HG03159 (cell line): Measurements from ENCODE around the gene MC1R.

Source experiments
- ATAC-seq: cut with Tn5 transposase; IDR thresholded peaks from one replicate; pipeline ENCODE4 v1.9.1; 2021; ENCODE audit warnings: mild to moderate bottlenecking, moderate library complexity; ENCODE audit not compliant: unreplicated experiment

MC1R gene

DNA sequence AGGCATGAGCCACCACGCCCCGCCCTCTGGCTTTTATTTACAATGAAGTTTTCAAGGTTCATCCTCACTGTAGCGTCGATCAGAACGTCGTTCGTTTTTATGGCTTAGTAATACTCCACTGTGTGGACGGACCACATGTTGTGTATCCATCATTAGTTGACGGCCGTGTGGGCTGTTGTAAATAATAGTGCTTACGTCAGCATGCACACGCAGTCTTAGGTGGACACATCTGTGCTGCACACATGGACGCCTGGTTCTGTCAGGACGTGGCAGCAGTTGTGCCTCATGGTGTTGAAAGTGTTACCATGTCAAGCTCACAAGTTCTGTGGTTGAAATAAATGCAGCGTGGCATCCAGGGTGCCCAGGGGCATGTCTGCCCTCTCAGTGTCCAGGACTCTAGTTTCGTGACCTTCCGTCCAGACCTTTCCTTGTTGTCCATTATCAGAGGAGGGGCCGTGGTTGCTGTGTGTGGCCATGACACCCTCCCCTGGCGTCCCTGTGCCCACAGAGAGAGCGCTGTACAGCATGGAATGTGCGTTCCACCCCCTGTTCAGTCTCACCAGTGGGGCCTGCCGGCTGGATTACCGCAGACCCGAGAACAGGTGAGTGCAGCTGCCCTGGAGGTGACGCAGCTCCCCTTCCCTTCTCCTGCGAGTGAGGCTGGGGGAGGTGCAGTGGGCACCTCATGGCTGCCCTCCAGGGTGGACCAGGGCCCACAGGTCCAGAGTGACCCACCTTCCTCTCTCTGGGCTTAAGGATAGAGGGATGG lies 23.0 kb upstream of the MC1R start:
- ATAC-seq: no peak

DNA sequence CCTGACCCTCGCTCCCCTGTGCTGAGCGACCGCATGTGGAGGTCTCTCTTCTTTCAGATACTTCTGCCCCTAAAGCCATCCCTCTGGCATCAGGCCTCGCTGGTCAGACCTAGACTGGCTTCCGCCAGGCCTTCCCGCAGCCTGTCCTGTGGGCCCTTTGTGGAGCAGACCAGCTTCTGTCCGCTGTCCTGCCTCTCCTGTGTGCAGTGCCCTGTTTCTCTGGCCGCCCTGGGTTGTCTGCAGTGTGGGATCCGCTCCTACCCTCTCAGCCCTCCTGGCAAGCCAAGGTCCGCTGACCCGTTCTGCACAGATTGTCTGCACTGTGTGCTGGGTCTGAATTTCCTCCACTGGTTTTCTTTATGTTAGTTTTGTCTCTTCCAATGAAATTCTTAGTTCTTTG lies 21.5 kb upstream of the MC1R start:
- ATAC-seq: no peak

DNA sequence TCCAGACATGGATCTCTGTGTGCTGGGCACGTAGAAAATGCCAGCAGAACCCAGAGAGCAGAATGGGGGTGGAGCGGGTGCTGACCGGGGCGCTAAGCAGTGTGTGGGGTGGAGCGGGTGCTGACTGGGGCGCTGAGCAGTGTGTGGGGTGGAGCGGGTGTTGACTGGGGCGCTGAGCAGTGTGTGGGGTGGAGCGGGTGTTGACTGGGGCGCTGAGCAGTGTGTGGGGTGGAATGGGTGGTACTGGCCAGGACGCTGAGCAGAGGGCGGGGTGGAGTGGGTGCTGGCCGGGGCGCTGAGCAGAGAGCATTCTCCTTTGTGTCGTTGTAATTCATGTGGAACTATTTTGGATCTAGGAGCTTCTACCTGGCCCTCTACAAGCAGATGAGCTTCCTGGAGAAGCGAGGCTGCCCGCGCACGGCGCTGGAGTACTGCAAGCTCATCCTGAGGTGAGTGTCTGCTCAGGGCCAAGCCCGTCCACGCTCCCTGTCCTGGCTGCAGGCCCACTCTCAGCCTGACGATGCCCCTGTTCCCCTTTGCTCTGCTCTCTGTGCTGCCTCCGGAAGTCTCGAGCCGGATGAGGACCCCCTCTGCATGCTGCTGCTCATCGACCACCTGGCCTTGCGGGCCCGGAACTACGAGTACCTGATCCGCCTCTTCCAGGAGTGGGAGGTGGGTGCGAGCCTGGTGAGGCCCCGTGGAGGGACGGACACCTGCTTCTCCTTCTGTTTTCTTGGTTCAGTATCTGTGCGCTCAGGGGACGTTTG lies 20.3 kb upstream of the MC1R start:
- no peak for ATAC-seq

DNA sequence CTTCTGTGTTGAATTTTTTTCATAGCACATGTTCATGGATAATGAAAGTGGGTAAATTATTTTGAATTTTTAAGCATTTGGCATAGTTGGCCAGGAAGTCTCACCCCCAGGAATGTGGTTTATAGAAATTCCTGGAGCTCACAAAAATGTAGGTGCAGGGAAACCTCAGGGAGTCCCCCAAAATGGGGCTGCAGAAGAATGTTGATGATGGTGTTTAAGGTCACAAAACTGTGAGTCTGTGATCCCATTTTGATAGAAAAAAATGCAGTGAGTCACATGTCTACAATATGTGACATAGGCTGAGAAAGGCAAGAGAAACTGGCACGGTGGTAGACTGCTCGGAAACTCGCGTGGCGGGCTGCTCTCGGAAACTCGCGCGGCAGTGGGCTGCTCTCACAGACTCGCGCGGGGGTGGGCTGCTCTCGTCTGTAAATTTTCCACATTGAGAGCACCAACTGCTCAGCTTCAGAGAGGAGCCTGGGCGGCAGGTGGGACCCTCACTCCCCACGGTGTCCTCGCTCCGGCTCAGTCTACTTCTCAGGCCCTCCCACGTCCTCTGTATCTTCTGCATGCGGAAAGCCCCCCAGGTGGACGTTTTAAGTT lies 18.7 kb upstream of the MC1R start:
- ATAC-seq: no peak

DNA sequence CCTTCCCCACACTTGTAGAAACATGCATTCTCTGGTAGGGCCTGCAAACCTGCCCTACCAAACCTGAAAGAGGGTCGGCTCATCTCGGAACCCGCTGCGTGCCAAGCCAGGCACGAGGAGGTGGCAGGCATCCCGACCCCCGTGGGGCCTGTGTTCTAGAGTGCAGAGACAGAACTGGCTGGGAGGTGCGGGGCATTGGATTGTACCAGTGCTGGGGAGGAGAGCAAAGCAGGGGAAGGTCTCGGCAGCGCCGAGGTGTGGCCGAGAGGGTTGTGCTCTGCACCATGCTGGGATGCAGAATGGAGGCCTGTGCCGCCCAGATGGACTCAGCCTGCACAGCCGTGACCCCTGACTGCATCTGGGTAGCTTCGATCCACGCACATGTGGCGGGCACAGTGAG lies 17.8 kb upstream of the MC1R start:
- no peak for ATAC-seq

DNA sequence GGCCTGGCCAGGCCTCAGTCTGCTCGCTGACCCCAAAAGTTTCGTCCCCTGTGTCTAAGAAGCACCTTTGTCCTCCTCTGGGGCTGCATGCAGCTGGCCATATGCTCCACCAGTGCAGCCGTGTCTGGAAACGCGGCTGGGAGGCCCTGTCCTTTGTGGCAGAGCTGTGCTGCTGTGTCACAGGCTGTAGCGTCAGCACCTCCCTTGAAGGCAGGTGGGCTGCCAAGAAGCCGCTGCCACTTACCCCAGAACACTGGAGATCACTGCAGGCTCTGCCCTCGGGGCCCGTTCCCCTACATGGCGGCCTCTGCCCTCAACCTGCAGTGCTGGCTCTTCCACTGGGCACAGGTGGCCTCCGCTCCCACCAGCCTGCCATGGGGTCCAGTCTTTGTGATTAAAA lies 15.7 kb upstream of the MC1R start:
- ATAC-seq: no peak

DNA sequence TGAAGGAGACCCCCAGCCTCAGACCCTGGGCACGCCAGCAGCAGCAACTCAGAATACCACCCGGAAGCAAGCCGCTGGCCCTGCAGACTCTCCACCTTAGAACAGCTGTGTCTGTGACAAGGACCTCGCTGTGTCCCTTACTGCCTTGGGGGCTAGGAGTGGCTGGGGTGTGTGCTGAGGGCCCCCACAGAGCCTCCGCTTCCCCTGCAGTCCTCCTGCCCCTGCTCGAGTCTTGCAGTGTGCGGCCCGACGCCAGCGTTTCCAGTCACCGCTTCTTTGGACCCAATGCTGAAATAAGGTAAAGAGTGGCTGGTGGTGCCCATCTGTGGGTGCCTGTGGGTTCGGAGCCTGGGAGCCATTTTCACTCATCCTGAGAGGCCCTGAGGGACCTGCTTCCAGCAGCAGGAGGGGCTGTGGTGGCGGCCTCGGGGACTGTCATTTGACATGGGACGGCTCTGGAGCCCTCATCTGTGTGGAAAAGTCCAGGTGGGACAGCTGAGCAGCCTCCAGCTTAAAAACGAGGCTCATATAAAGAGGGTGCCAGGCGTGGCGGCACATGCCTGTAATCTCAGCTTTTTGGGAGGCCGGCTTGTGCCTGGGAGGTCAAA lies 14.7 kb upstream of the MC1R start:
- no peak for ATAC-seq

DNA sequence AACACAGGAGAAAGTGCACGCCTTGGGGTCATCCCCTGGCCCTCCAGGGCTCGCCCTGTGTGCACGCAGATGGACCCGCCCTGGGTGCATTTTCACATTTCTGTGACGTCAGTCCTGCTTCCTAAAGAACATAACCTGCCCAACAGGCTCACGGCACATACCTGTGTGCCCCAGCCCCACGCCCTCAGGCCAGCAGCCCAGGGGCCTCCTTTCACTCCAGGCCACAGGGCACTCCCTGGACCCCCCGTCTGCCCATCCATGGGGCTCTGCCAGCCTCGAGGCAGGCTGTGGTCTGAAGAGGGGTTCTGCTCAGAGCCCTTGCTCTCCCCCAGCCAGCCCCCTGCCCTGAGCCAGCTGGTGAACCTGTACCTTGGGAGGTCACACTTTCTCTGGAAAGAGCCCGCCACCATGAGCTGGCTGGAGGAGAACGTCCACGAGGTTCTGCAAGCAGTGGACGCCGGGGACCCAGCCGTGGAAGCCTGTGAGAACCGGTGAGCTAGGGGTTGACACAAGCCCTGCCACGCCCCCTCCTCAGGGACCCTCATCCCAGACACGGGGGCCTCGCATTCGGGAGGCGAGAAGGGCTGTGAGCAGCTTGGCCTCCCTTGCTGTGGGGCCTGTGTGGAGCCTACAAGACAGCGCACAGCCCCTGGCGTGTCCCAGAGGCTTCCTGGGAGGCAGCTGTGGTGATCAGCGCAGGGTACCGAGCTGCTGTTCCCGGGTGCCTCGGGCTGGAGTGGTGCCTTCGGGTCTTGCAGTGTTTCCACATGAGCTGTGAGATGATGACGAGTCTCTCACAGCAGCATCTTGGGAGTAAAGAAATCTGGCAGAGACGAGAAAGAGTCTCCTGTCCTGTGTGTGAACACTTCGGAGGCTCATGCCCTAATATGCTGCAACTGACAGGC lies 13.8 kb upstream of the MC1R start:
- no peak for ATAC-seq

DNA sequence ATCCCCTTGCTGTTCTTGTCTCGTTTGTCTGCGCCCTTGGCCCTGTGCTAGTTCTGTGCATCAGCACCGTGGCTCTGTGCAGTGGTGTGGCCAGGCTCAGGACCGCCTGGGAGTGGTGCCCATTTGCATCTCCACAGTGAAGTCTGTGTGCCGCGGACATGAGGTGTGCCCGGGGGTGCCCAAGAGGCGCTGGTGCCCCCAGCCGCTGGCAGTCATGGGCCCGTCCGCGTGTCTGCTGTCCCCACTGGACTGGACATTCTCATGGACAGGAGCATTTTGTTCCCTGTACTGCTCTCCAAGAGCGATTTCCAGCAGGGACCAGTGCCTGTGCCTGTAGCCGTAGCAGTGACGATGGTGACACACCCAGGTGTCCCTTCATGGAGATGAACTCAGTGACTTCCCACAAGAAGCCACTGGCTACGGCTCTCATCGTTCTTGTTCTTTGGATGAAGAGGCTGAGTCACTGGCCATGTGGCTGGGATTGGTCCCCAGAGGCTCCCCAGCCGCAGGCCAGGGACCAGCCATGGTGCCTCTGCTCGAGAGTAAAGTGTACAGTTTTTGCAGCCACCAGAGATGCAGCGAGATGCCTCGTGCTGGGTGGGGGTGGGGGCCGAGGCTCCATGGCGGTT lies 13.0 kb upstream of the MC1R start:
- ATAC-seq: no peak

DNA sequence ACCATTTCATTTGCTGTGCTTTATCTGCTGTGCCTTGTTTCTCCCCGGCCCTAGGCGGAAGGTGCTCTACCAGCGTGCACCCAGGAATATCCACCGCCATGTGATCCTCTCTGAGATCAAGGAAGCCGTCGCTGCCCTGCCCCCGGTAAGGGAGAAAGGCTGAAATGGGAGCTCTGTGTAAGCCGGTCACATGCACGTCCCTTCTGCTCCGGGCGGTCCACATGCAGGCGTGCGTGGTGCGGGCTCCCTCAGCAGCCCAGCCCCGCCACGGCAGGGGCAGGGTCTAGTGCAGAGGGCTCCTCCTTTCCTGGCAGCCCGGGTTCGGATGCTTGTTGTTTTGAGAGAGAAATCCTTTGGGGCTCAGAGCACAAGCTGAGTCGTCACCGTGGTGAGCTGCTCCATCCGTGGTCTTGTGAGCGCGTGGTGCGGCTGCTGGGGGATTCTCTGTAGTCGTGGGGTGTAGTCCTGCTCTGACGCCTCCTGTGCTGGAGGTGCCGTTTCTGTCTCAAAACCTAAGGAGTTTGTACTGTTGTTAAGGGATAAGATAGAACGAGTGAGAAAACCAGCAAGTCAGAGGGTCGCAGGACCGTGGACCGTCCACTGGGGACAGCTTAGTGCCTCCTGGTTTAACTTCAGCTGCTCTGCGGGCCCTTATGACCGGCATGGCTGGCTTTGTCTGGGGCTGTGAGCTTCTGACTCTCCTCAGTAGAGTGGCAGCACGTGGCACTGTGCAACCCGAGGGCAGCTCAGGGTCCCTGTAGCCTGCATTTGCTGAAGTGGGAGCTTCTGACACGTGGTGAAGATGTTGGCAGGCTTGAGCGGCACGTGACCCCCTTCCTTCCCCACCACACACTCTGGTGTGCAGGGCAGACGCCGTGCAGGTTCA lies 12.3 kb upstream of the MC1R start:
- ATAC-seq: no peak

DNA sequence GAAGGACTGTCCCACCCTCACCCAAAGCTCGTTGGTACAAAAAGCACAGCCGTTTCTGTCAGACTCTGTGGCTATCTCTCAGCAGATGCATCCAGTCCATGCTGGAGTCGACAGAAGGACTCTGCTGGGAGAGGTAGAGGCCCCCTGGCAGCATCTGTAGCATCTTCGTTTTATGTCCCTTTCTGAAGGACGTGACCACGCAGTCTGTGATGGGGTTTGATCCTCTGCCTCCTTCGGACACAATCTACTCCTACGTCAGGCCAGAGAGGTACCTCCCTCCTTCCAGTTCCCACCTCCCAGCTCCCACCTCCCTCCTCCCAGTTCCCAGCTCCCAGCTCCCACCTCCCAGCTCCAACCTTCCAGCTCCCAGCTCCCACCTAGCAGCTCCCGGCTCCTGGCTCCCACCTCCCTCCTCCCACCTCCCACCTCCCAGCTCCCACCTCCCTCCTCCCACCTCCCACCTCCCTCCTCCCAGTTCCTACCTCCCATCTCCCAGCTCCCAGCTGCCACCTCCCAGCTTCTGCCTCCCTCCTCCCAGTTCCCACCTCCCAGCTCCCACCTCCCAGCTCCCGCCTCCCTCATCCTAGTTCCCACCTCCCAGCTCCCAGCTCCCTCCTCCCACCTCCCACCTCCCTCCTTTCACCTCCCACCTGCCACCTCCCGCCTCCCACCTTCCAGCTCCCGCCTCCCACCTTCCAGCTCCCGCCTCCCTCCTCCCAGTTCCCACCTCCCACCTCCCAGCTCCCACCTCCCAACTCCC lies 11.4 kb upstream of the MC1R start:
- no peak for ATAC-seq

DNA sequence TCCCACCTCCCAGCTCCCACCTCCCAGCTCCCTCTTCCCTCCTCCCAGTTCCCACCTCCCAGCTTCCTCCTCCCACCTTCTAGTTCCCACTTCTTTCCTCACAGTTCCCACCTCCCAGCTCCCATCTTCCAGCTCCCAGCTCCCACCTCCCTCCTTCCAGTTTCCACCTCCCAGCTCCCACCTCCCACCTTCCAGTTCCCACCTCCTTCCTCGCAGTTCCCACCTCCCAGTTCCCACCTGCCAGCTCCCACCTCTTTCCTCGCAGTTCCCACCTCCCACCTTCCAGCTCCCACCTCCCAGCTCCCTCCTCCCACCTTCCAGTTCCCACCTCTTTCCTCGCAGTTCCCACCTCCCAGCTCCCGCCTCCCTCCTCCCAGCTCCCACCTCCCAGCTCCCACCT lies 10.4 kb upstream of the MC1R start:
- no peak for ATAC-seq

DNA sequence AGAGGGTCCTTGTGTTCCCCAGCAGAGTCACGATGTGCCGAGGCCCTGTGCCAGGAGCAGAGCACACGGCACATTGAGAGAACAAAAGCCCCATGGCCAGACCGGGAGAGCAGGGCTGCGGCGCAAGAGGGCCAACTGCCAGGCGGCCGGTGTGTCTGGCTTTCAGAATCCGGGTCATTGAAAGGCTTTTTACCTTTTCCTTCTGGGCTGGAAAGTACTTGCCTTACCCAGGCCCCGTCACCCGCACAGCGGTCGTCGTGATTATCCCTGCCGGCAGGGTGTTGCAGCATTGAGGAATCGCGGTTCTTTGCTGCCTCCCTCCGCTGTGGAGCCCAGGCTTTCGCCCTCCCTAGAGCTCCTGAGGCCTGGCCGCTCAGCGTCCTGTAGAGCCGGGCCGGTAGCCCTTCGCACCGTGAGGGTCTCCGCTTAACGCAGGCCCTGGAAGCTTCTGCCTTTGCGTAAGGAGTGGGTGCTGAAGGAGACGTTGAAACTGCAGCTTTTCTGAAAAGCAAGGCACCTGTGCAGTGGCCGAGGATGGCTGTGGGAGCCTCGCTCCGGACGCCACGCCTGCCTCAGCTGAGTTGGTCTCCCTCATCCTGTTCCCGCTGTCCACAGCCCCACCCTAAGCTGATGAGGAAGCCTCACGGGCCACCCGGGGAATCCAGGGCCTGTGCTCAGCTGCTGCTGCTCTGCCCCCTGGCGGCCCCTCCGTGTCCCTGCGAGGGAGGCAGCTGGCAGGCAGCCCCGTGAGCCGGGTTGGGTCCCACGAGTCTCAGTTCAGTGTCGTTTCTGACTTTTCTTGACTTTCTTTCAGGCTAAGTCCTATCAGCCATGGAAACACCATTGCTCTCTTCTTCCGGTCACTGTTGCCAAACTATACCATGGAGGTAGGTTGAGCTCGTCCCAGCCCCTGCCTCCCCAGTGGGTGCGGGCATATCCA lies 8.6 kb upstream of the MC1R start:
- no peak for ATAC-seq

DNA sequence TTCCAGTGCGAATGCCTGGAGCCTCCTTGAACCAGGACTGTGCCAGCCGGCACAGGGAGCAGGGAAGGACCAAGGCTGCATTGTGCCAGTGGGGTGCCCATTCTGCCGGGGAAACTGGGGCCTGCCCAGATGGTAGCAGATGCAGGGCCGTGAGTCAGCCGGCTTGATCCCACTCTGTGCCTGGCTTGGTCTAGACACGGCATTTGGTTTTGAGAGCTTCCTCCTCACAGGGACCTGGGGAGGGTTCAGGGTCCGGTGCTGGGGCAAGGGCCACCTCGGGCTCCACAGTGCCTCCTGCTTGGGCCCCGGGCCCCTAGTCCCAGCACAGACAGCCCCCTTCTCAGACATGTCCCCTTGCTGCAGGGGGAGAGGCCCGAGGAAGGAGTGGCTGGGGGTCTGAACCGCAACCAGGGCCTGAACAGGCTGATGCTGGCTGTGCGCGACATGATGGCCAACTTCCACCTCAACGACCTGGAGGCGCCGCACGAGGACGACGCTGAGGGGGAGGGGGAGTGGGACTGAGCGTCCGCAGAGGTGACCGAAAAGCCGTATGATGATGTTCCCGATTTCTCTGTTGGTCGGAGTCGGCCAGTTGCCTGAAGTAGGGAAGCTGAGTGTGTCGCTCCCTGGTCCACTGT lies 7.8 kb upstream of the MC1R start:
- ATAC-seq: no peak

DNA sequence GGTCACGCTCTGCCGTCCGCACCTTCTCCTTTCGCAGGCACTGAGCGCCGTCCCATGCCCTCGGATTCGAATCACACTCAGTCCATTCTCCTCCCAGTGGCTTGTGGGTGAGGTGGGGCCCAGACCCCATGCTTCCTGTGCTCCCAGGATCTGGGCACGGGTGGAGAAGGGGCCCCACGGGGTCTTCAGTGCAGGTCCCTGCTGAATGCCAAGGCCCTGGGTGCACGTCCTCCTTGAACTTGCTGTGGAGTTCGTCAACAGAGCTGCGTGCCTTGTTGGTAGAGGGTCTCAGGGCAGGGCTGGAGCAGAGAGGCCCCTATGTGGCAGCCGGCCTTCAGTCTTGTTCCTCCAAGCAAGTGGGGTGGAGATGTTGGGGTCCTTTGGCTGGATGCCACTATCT lies 7.3 kb upstream of the MC1R start:
- no peak for ATAC-seq

DNA sequence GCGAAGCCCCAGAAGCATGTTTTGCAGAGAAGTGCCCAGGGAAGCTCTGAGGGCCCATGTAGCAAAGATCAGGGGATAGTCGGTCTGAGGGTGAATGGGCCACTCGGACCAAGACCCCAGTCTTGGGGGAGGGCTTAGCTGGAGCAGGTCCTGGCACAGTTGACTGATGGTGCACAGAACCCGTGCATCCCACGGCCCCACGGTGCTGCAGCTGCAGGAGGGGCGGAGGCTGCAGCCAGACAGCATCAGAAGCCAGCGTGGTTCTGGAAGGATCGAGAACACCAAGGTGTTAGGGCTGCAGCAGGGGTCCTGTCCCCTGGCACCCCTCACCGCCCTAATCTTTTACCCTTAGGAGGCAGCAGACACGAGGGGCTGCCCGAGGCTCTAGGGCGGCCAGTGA lies 6.5 kb upstream of the MC1R start:
- no peak for ATAC-seq

DNA sequence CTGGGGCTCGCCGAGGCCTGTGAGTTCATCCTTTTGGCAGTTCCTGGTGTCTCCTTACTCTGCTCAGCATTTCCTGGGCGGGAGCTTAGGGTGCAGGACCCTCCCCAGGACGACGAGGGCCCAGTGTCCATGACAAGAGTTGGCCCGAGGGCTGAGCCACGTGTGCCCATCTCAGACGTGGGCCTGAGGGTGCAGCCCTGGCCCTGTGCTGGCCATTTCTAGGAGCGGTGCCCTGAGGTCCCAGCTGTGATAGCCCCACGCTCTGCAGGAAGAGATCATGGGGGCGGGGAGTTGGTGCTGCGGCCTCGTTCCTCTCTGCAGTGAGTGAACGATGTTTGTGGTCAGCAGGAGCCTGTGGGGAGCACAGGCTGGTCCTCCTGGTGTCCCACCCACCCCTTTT lies 6.0 kb upstream of the MC1R start:
- no peak for ATAC-seq
